Osteoblast (primary cell): ENCODE measurements around the gene NCK2. TPM values are rescaled to one million over a fixed set of nuclear protein-coding genes. Genes with fewer than 3 reads are reported as not detected.

Experiments
- DNase-seq: peaks from one replicate; pipeline ENCODE4 v3.0.0; 2011; ENCODE audit warnings: low spot score, mixed read lengths; ENCODE audit not compliant: insufficient read length; ENCODE audit errors: missing footprints
- H2AFZ ChIP-seq: 2 replicates; pipeline ENCODE4 v1.6.0; 2011; ENCODE audit warnings: mild to moderate bottlenecking, low read length
- H3K27ac ChIP-seq: 2 replicates; pipeline ENCODE4 v1.5.1; 2011; ENCODE audit warnings: mild to moderate bottlenecking, low read depth, low read length, moderate library complexity
- H3K27me3 ChIP-seq: 2 replicates; pipeline ENCODE4 v1.6.0; 2012; ENCODE audit warnings: mild to moderate bottlenecking, control low read depth, inconsistent platforms, low read length, moderate library complexity; ENCODE audit not compliant: insufficient read depth
- H3K36me3 ChIP-seq: 2 replicates; pipeline ENCODE4 v1.5.1; 2011; ENCODE audit warnings: mild to moderate bottlenecking, low read length, control low read depth, moderate library complexity; ENCODE audit not compliant: insufficient read depth
- H3K4me1 ChIP-seq: 2 replicates; pipeline ENCODE4 v1.5.1; 2011; ENCODE audit warnings: mild to moderate bottlenecking, low read length, control low read depth, moderate library complexity; ENCODE audit not compliant: insufficient read depth
- H3K4me2 ChIP-seq: 2 replicates; pipeline ENCODE4 v1.6.0; 2011; ENCODE audit warnings: mild to moderate bottlenecking, low read length; ENCODE audit not compliant: insufficient read depth
- H3K4me3 ChIP-seq: fragments of 200-600 bp; sonication (generic); 3 replicates; pipeline ENCODE4 v1.5.1; 2012; ENCODE audit warnings: mild to moderate bottlenecking, low read length, inconsistent platforms; ENCODE audit not compliant: insufficient read depth
- H3K79me2 ChIP-seq: 2 replicates; pipeline ENCODE4 v1.6.0; 2012; ENCODE audit warnings: mild to moderate bottlenecking, low read length, control low read depth, inconsistent platforms; ENCODE audit not compliant: insufficient read depth
- H3K9me3 ChIP-seq: 2 replicates; pipeline ENCODE4 v1.5.1; 2011; ENCODE audit warnings: low read depth, low read length, control low read depth
- H4K20me1 ChIP-seq: 2 replicates; pipeline ENCODE4 v1.6.0; 2012; ENCODE audit warnings: mild to moderate bottlenecking, low read length, control low read depth; ENCODE audit not compliant: insufficient read depth
- total RNA-seq: library from RNA; depleted of rRNA; stranded (reverse); fragments of >200 nt; gene quantifications from 2 replicates; pipeline ENCODE4 v1.2.3, GENCODE V29; 2012
- TF ChIP-seq, protein P1 (sequence below): IDR thresholded peaks from 2 replicates; pipeline ENCODE4 v1.5.1; 2011; ENCODE audit warnings: mild to moderate bottlenecking, low read depth, low read length, moderate library complexity; ENCODE audit errors: extremely low read depth

Gene NCK2
- total RNA-seq, 1 donor: 28.6 TPM

DNA sequence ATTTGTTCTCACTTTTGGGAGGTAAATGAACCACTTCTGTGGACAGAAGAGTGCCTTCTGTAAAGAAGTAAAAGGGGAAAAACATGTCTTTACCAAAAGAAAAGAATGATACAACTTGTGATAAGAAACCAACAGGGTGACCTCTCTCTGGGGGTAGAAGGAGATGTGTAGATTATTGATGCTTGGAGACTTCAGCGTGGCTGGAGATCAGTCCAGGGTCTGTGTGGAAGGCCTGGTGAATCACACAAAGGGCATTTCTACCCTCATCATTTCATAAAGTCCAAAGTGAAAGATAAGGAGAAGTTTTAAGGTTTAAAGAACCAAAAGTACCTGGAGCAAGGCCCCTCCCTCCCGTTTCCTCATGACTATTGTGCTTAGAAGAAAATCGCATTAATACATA, 142.5 kb downstream of the NCK2 start:
- Histone ChIP-seq H3K36me3 (no peaks in the 10 kb centered on the region), H3K4me3 (no peak overlapping the region), H3K27ac (no peak overlapping the region), H3K4me2 (no peak overlapping the region), H4K20me1 (peaks cover 11% of the 10 kb centered on the region), H3K4me1 (peaks cover 28% of the 10 kb centered on the region), H3K27me3 (no peaks in the 10 kb centered on the region), H2AFZ (no peak overlapping the region), H3K79me2 (peaks cover 30% of the 10 kb centered on the region), H3K9me3 (peaks cover 3% of the 10 kb centered on the region)
- TF ChIP-seq, protein P1, sequence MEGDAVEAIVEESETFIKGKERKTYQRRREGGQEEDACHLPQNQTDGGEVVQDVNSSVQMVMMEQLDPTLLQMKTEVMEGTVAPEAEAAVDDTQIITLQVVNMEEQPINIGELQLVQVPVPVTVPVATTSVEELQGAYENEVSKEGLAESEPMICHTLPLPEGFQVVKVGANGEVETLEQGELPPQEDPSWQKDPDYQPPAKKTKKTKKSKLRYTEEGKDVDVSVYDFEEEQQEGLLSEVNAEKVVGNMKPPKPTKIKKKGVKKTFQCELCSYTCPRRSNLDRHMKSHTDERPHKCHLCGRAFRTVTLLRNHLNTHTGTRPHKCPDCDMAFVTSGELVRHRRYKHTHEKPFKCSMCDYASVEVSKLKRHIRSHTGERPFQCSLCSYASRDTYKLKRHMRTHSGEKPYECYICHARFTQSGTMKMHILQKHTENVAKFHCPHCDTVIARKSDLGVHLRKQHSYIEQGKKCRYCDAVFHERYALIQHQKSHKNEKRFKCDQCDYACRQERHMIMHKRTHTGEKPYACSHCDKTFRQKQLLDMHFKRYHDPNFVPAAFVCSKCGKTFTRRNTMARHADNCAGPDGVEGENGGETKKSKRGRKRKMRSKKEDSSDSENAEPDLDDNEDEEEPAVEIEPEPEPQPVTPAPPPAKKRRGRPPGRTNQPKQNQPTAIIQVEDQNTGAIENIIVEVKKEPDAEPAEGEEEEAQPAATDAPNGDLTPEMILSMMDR: no peak
- no peak for DNase-seq

DNA sequence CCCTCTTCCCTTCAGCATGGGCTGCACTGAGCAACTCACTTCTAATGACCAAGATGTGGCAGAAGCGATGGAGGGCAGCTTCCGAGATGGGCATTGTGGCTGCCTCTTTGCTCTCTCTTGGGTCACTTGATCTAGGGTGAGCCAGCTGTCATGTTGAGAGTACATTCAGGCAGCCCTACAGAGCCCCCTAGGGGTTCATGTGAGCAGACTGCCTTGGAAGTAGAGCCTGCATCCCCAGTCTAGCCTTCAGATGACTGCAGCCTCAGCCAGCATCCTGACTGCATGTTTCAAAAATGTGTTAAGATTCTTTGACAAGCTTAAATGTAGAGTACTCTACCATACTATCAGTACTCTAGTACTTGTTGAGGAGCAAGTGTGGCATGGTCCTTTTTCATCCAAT, 143.9 kb downstream of the NCK2 start:
- H3K27me3 ChIP-seq: no peaks in the 10 kb centered on the region
- peaks cover 28% of the 10 kb centered on the region for H3K4me1 ChIP-seq
- H4K20me1 ChIP-seq: peaks cover 11% of the 10 kb centered on the region
- H3K4me3 ChIP-seq: no peak overlapping the region
- no peak overlapping the region for H3K27ac ChIP-seq
- no peaks in the 10 kb centered on the region for H3K36me3 ChIP-seq
- H2AFZ ChIP-seq: no peak overlapping the region
- peaks cover 30% of the 10 kb centered on the region for H3K79me2 ChIP-seq
- TF ChIP-seq, protein P1: no peak
- H3K4me2 ChIP-seq: no peak overlapping the region
- no peak for DNase-seq
- peaks cover 3% of the 10 kb centered on the region for H3K9me3 ChIP-seq

GRCh38 chr2:105889046-105889445, 144.3 kb downstream of the NCK2 start:
- Histone ChIP-seq H3K79me2 (peaks cover 27% of the 10 kb centered on the region), H2AFZ (no peak overlapping the region), H3K27me3 (no peaks in the 10 kb centered on the region), H3K4me2 (no peak overlapping the region), H3K36me3 (peaks cover under 1% of the 10 kb centered on the region), H3K4me1 (peaks cover 28% of the 10 kb centered on the region), H3K9me3 (peaks cover 3% of the 10 kb centered on the region), H3K27ac (no peak overlapping the region), H3K4me3 (no peak overlapping the region), H4K20me1 (peaks cover 11% of the 10 kb centered on the region)
- DNase-seq: no peak
- TF ChIP-seq, protein P1: no peak

DNA sequence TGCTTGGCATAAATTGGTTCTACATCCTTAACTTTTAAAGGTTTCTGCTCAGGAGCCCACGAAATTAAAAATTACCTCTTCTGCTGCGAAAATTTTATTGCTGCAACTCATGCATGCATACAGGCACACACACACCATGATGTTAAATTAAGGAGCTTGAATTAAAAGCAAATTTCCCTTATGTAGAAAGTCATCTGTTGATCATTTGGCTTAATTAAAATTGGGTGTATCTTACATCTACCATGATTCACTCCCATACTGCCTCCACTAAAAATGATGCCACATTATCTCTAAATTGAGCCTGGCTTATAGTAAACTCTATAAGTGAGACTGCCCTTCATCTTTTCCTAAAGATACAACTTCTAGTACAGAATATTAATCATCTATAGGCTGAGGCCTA, 145.4 kb downstream of the NCK2 start:
- Histone ChIP-seq H3K27me3 (no peaks in the 10 kb centered on the region), H3K4me2 (no peak overlapping the region), H3K27ac (no peak overlapping the region), H3K79me2 (peaks cover 21% of the 10 kb centered on the region), H3K4me3 (no peak overlapping the region), H2AFZ (no peak overlapping the region), H3K4me1 (peaks cover 28% of the 10 kb centered on the region), H3K36me3 (peaks cover 3% of the 10 kb centered on the region), H3K9me3 (peaks cover 3% of the 10 kb centered on the region), H4K20me1 (peaks cover 11% of the 10 kb centered on the region)
- TF ChIP-seq, protein P1: no peak
- DNase-seq: no peak
